Measurements from ENCODE around the gene NOXO1.

The NOXO1 gene

DNA sequence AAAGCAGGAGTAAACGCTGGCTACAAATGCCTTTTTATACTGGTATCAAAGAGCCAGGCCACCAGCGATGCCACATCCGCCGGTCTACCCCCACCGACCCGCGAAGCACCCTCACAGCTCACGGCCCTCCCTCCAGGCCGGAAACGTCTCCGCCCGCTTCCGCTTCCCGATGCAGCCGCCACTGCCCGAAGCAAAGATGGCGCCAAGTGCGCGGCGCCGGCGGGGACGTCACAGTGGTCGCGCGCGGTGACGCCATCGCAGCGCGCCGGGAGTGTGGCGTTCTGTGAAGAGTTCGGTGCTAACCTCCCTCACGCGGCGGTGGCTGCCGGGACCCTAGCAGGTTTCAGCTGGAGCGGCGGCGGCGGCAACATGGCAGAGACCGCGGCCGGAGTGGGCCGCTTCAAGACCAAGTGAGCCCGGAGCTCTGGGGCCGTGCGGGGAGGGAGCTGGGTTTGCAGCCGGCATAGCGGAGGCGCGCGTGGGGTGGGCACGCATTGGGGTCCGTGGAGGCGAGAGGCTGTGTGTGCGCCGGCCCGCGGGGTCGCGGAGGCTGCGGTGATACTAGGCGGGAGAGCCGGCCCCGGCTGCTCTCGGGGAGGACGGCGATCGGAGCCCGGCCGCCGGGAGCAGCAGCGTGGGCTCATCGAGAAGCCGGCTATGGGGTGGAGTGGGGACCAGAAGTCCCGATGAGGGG, 9.3 kb downstream of the NOXO1 start, which contains the start of gene TBL3:
Gene TBL3, plus strand, starts transcription at position 258 of the 694 bp plus-strand sequence. Its CDS starts 112 bp downstream, at position 370.
- H2AFZ ChIP-seq, result peak within 1 kb of the TSS; percentile 100
- no peaks in the 10 kb centered on the region for H3K27me3 ChIP-seq (ENCODE audit: control insufficient read depth, insufficient read depth, low read length)
- peaks cover 2% of the 10 kb centered on the region for H3K4me1 ChIP-seq
- H3K9me3 ChIP-seq (ENCODE audit: control insufficient read depth, low read length), result no peaks in the 10 kb centered on the region
- peak within 1 kb of the TSS; percentile 100 for H3K4me2 ChIP-seq (ENCODE audit: low read length)
- peak within 1 kb of the TSS; percentile 80 for H3K27ac ChIP-seq
- TF ChIP-seq, protein P1, sequence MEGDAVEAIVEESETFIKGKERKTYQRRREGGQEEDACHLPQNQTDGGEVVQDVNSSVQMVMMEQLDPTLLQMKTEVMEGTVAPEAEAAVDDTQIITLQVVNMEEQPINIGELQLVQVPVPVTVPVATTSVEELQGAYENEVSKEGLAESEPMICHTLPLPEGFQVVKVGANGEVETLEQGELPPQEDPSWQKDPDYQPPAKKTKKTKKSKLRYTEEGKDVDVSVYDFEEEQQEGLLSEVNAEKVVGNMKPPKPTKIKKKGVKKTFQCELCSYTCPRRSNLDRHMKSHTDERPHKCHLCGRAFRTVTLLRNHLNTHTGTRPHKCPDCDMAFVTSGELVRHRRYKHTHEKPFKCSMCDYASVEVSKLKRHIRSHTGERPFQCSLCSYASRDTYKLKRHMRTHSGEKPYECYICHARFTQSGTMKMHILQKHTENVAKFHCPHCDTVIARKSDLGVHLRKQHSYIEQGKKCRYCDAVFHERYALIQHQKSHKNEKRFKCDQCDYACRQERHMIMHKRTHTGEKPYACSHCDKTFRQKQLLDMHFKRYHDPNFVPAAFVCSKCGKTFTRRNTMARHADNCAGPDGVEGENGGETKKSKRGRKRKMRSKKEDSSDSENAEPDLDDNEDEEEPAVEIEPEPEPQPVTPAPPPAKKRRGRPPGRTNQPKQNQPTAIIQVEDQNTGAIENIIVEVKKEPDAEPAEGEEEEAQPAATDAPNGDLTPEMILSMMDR (IDR thresholded peaks at IDR 0.05), result no peak
- peaks cover 9% of the 10 kb centered on the region for H3K79me2 ChIP-seq
- peak within 1 kb of the TSS; percentile 98 for H3K4me3 ChIP-seq (ENCODE audit: low read depth, low read length)
- H3K36me3 ChIP-seq (ENCODE audit: control insufficient read depth, insufficient read depth, low read length), result no peaks in the 10 kb centered on the region
- H3K9ac ChIP-seq, result peak within 1 kb of the TSS; percentile 91

DNA sequence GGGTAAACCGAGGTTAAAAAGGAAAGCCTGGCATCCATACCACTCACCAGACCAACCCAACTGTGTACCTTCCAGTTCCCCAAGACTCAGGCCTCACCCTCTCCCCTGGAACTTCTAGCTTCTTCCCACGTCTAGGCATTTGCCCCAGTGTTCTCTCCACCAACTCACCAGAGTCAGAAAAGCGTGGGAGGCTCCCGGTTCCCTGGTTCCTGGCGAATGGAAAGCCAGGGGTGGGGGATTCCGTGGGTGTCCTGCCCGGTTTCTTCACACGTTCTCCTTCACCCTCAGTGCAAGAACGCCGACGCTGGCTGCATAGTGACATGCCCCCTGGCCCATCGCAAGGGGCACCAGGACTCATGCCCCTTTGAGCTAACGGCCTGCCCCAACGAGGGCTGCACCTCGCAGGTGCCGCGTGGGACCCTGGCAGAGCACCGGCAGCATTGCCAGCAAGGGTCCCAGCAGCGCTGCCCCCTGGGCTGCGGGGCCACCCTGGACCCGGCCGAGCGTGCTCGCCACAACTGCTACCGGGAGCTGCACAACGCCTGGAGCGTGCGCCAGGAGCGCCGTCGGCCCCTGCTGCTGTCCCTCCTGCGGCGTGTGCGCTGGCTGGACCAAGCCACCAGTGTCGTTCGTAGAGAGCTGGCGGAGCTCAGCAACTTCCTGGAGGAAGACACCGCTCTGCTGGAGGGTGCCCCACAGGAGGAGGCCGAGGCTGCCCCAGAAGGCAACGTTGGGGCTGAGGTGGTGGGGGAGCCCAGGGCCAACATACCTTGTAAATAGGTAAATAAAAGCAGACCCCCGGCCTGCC, 12.9 kb downstream of the NOXO1 start:
- peaks cover 4% of the 10 kb centered on the region for H3K4me1 ChIP-seq

DNA sequence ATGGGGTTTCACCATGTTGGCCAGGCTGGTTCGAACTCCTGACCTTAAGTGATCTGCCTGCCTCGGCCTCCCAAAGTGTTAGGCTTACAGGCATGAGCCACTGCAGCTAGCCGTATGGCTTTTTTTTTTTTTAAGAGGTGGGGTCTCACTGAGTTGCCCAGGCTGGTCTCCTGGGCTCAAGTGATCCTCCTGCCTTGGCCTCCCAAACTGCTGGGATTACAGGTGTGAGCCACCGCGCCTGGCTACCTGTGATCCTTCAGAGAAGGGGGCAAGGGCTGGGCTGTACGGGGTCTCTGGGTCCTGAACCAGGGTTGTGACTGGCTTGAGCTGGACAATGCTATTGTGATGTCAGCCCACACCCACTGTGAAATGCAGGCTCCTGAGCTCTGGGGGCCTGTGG, 14.8 kb downstream of the NOXO1 start, which contains the start of gene RNF151:
Gene RNF151, plus strand, starts transcription at position 397 of the 400 bp plus-strand sequence. CDS start 26 bp downstream, outside the sequence.
- Histone ChIP-seq H3K4me1 (peaks cover 2% of the 10 kb centered on the region), H2AFZ (no peak within 1 kb of the TSS), H3K79me2 (no peaks in the 10 kb centered on the region), H3K27me3 (ENCODE audit: control insufficient read depth, insufficient read depth, low read length) (no peaks in the 10 kb centered on the region), H3K9ac (no peak within 1 kb of the TSS), H3K27ac (no peak within 1 kb of the TSS), H3K36me3 (ENCODE audit: control insufficient read depth, insufficient read depth, low read length) (no peaks in the 10 kb centered on the region), H3K9me3 (ENCODE audit: control insufficient read depth, low read length) (no peaks in the 10 kb centered on the region), H3K4me2 (ENCODE audit: low read length) (peak within 1 kb of the TSS; percentile 73), H3K4me3 (ENCODE audit: low read depth, low read length) (peak within 1 kb of the TSS; percentile 94)
- TF ChIP-seq, protein P1 (IDR thresholded peaks at IDR 0.05), result no peak

More for the DNA sequence above, 12.9 kb downstream of the NOXO1 start:
- H3K9ac ChIP-seq, result no peak overlapping the region
- no peak overlapping the region for H2AFZ ChIP-seq
- no peak overlapping the region for H3K4me2 ChIP-seq (ENCODE audit: low read length)
- H3K27me3 ChIP-seq (ENCODE audit: control insufficient read depth, insufficient read depth, low read length), result no peaks in the 10 kb centered on the region
- H3K9me3 ChIP-seq (ENCODE audit: control insufficient read depth, low read length), result no peaks in the 10 kb centered on the region
- H3K4me3 ChIP-seq (ENCODE audit: low read depth, low read length), result no peak overlapping the region
- no peaks in the 10 kb centered on the region for H3K36me3 ChIP-seq (ENCODE audit: control insufficient read depth, insufficient read depth, low read length)
- H3K79me2 ChIP-seq, result peaks cover 9% of the 10 kb centered on the region
- no peak overlapping the region for H3K27ac ChIP-seq
- TF ChIP-seq, protein P1 (IDR thresholded peaks at IDR 0.05), result no peak

DNA sequence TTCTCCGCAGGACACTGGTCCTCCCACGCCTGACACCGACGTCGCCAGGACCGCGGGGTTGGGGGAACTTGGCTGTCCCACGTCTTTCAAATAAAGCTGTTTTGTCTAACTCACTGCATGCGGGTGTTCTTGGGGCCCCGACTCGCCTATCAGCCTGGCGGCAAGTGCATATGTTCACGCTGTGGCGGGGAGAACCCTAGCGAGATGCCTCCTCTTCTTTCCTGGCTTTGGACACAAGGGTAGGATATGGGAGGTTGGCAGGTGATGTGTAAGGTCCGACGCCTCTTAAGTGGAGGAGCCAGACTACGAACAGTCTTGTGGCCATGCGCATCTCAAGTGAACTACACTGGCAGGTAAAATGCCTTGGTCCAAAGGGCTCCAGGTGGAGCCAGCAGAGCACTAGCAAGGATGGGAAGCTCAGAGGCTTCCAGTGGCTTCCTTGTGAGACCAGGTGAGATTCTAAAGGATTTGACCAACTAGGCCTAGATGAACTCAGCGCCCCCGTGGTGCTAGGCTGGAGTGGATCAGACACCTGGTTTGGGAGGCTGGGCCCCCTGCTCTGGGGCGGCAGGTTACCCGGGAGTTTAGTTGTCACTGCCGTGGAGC, 15.8 kb downstream of the NOXO1 start:
- H3K36me3 ChIP-seq (ENCODE audit: control insufficient read depth, insufficient read depth, low read length), result no peaks in the 10 kb centered on the region
- H3K4me2 ChIP-seq (ENCODE audit: low read length), result peak overlapping the region; percentile 73
- no peaks in the 10 kb centered on the region for H3K79me2 ChIP-seq
- H3K9ac ChIP-seq, result peak overlapping the region; percentile 39
- H3K4me1 ChIP-seq, result peaks cover 4% of the 10 kb centered on the region
- peak overlapping the region; percentile 84 for H2AFZ ChIP-seq
- H3K4me3 ChIP-seq (ENCODE audit: low read depth, low read length), result peak overlapping the region; percentile 94
- no peaks in the 10 kb centered on the region for H3K27me3 ChIP-seq (ENCODE audit: control insufficient read depth, insufficient read depth, low read length)
- peak overlapping the region; percentile 84 for H3K27ac ChIP-seq
- H3K9me3 ChIP-seq (ENCODE audit: control insufficient read depth, low read length), result no peaks in the 10 kb centered on the region
- TF ChIP-seq, protein P1 (IDR thresholded peaks at IDR 0.05), result no peak
